ENCODE measurements around the gene AREL1.

The AREL1 gene

GRCh38 chr14:74703043-74703442, 9.8 kb downstream of the AREL1 start:
- ChIA-PET POLR2A (no interaction called here), CTCF (interaction anchor here (0.6 kb wide), 1 partner anchor 13 kb away, joined by 6 read pairs; no protein-coding TSS in a partner anchor)
- Histone ChIP-seq H3K9me3 (ENCODE audit: control insufficient read depth, insufficient read depth, low read depth, low read length) (no peaks in the 10 kb centered on the region), H3K4me1 (ENCODE audit: control insufficient read depth, insufficient read depth, low read length) (0 out of 2 replicates have a peak, but pooled peaks cover 2% of the 10 kb centered on the region), H3K36me3 (ENCODE audit: control insufficient read depth in 2 of 2, insufficient read depth in 1 of 2, low read length in 2 of 2) (peaks cover 0 to 3% of the 10 kb centered on the region in 2 experiments; a peak in 1 of 3 replicates), H3K27ac (ENCODE audit: extremely low read depth, low read depth, low read length) (no peak overlapping the region), H3K4me3 (ENCODE audit: low read depth, low read length) (no peak overlapping the region)
- no peak for TF ChIP-seq ZNF169 (tag by site-specific recombination; IDR thresholded peaks at IDR 0.05)
- no peak for TF ChIP-seq TCF7L2 (IDR thresholded peaks at IDR 0.05; ENCODE audit: borderline replicate concordance, low read depth, low read length)
- TF ChIP-seq ZNF530 (tag by site-specific recombination; IDR thresholded peaks at IDR 0.05; ENCODE audit: low read depth): no peak
- no peak for TF ChIP-seq ZNF658 (tag by site-specific recombination; IDR thresholded peaks at IDR 0.05)
- no peak for TF ChIP-seq ZNF639 (tag by site-specific recombination; IDR thresholded peaks at IDR 0.05)
- no peak for TF ChIP-seq ZNF214 (tag by site-specific recombination; IDR thresholded peaks at IDR 0.05; ENCODE audit: borderline replicate concordance)
- TF ChIP-seq ZNF10 (tag by site-specific recombination; IDR thresholded peaks at IDR 0.05): no peak
- no peak for TF ChIP-seq ZNF792 (tag by site-specific recombination; IDR thresholded peaks at IDR 0.05)
- no peak for TF ChIP-seq ZNF521 (tag by site-specific recombination; IDR thresholded peaks at IDR 0.05)

- peaks cover 0 to 6% of the 10 kb centered on the region in 2 experiments; a peak in 1 of 3 replicates for H3K36me3 ChIP-seq (ENCODE audit: control insufficient read depth in 2 of 2, insufficient read depth in 1 of 2, low read length in 2 of 2)
- no peaks in the 10 kb centered on the region for H3K9me3 ChIP-seq (ENCODE audit: control insufficient read depth, insufficient read depth, low read depth, low read length)
- 0 out of 2 replicates have a peak, but pooled peaks cover 2% of the 10 kb centered on the region for H3K4me1 ChIP-seq (ENCODE audit: control insufficient read depth, insufficient read depth, low read length)
- no peak overlapping the region for H3K27ac ChIP-seq (ENCODE audit: extremely low read depth, low read depth, low read length)
- no peak overlapping the region for H3K4me3 ChIP-seq (ENCODE audit: low read depth, low read length)
- POLR2A ChIA-PET: no interaction called here
- CTCF ChIA-PET: no interaction called here
- TF ChIP-seq KLF9 (tag by site-specific recombination; IDR thresholded peaks at IDR 0.05; ENCODE audit: low read depth) (no peak), SETDB1 (IDR thresholded peaks at IDR 0.05; ENCODE audit: insufficient read length, low read length) (peak; percentile 69), ZNF585B (tag by site-specific recombination; IDR thresholded peaks at IDR 0.05) (peak; percentile 99)
Observed at GRCh38 chr14:74702293-74702692, 10.6 kb downstream of the AREL1 start.

- Histone ChIP-seq H3K27ac (ENCODE audit: extremely low read depth, low read depth, low read length) (no peak overlapping the region), H3K4me1 (ENCODE audit: control insufficient read depth, insufficient read depth, low read length) (no peaks in the 10 kb centered on the region), H3K36me3 (ENCODE audit: control insufficient read depth in 2 of 2, insufficient read depth in 1 of 2, low read length in 2 of 2) (peaks cover 0 to 6% of the 10 kb centered on the region in 2 experiments; a peak in 2 of 3 replicates), H3K9me3 (ENCODE audit: control insufficient read depth, insufficient read depth, low read depth, low read length) (no peaks in the 10 kb centered on the region), H3K4me3 (ENCODE audit: low read depth, low read length) (no peak overlapping the region)
- CTCF ChIA-PET: no interaction called here
- POLR2A ChIA-PET: interaction anchor here (0.6 kb wide), 1 partner anchor 50 kb away, joined by 4 read pairs; no protein-coding TSS in a partner anchor
- no peak for TF ChIP-seq ZSCAN4 (tag by site-specific recombination; IDR thresholded peaks at IDR 0.05)
- no peak for TF ChIP-seq ZNF449 (tag by site-specific recombination; IDR thresholded peaks at IDR 0.05)
- no peak for TF ChIP-seq KLF17 (tag by site-specific recombination; IDR thresholded peaks at IDR 0.05)
- TF ChIP-seq ZNF416 (tag by site-specific recombination; IDR thresholded peaks at IDR 0.05): no peak
- TF ChIP-seq ZNF580 (tag by site-specific recombination; IDR thresholded peaks at IDR 0.05): no peak
- TF ChIP-seq SP7 (tag by site-specific recombination; IDR thresholded peaks at IDR 0.05): no peak
- TF ChIP-seq ZBTB49 (tag by site-specific recombination; IDR thresholded peaks at IDR 0.05; ENCODE audit: low read depth): no peak
- no peak for TF ChIP-seq ZNF394 (tag by site-specific recombination; IDR thresholded peaks at IDR 0.05; ENCODE audit: borderline replicate concordance)
- no peak for TF ChIP-seq ZNF76 (tag by site-specific recombination; IDR thresholded peaks at IDR 0.05; ENCODE audit: borderline replicate concordance, low read depth)
- no peak for TF ChIP-seq ZNF692 (tag by site-specific recombination; IDR thresholded peaks at IDR 0.05)
Observed at GRCh38 chr14:74698465-74698864, 14.4 kb downstream of the AREL1 start.
